Activated naive CD8-positive, alpha-beta T cell (primary cell): Measurements from ENCODE around the gene PYGB.

ENCODE experiments used
- H3K27ac Mint-ChIP-seq: one replicate; pipeline ENCODE4 v1.8.0; 2021; ENCODE audit warnings: mixed read lengths
- H3K27me3 Mint-ChIP-seq: one replicate; pipeline ENCODE4 v1.8.0; 2021; ENCODE audit warnings: mixed read lengths
- H3K36me3 Mint-ChIP-seq: one replicate; pipeline ENCODE4 v1.8.0; 2021; ENCODE audit warnings: mixed read lengths
- H3K4me1 Mint-ChIP-seq: one replicate; pipeline ENCODE4 v1.8.0; 2021; ENCODE audit warnings: low read depth, mixed read lengths
- H3K4me3 Mint-ChIP-seq: one replicate; pipeline ENCODE4 v1.8.0; 2021; ENCODE audit warnings: mild to moderate bottlenecking, mixed read lengths
- H3K9me3 Mint-ChIP-seq: one replicate; pipeline ENCODE4 v1.8.0; 2021; ENCODE audit warnings: low read depth, mixed read lengths

The PYGB gene

DNA sequence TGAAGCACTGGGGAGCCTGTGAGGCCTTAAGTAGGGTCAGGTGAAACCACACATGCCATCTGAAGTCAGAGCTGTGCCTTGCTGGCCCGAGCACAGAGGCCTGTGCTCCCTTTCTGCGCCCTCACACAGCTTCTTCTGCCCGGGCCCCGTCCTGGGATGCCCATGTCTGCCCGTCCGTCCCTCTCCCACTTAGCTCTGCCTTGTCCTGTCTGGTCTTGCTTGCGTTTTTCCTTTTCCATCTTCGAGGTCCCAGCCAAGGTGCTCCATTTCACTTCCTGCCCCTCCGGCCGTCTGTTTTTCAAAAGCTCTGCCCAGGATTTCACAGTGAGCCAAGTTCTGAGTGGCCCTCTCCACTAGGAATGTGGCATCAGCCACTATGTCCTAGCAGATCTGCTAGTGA is 45.6 kb downstream of the PYGB start:
- H3K4me1 Mint-ChIP-seq = peaks cover 2% of the 10 kb centered on the region
- no peaks in the 10 kb centered on the region for H3K27me3 Mint-ChIP-seq
- H3K27ac Mint-ChIP-seq = no peak overlapping the region
- no peak overlapping the region for H3K4me3 Mint-ChIP-seq
- H3K9me3 Mint-ChIP-seq = no peaks in the 10 kb centered on the region
- H3K36me3 Mint-ChIP-seq = no peaks in the 10 kb centered on the region

DNA sequence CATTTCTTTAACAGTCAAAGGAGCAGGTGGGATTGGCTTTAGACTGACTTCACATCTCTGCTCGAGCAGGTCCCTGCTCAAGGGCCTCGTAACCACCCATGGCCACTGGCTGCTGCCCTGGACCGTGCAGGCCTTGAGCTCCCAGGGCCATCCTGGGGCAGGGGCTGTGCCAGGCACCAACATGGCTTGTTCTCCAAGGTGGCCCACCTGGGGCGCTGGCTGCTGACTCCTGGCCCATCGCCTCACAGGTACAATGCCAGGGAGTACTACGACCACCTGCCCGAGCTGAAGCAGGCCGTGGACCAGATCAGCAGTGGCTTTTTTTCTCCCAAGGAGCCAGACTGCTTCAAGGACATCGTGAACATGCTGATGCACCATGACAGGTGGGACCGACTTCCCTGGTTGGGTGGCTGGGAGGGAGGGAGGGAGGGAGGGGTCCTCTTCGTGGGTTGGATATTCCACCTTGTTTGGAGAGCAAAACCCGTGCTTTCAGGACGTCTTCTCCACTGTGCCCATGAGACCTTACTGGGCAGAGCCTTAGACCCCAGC is 46.1 kb downstream of the PYGB start:
- Mint-ChIP-seq H3K4me3 (no peak overlapping the region), H3K4me1 (peaks cover 2% of the 10 kb centered on the region), H3K9me3 (no peaks in the 10 kb centered on the region), H3K36me3 (no peaks in the 10 kb centered on the region), H3K27me3 (no peaks in the 10 kb centered on the region), H3K27ac (no peak overlapping the region)

DNA sequence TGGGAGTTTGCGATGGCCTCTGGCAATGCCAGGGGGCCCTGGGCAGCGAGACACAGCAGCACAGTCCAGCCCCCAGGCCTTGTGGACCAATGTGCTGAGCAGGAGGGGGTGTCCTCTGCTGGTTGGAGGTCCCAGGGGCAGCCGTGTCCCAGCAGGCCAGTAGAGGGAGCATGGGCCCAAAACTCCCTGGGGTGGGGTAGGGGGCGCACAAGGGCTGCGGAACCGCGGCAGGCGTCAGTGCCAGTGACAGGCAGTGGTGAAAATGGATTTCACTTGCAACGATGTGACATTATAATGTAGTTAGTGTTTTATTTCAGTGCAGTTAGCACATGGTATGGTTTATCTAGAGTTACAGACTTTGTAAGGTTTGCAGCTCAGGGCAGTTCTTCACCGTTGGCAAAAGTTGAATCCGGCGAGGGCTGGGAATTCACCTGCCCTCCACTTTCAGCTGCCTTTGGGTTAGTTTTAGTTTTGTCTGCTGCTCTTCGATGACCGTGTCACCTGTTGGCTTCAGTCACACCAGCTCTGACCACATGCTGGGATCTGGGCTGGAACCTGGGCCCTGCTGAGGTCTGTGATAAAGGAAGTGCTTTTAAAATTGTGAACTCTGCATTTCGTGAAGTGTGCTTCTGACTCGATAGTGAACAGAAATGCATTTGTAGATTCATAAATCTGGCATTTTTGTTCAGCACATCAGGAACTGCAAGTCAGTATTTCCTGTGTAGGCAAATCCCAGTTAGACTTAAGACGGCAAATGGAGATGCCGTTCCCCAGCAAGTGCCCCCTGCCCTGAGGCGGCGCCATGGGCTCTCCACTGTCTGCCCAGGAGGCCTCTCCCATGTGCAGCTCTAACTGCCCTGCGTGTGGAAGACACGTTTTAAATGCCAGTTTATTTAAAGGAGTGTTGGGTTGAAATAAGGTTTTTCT is 46.8 kb downstream of the PYGB start:
- peaks cover 2% of the 10 kb centered on the region for H3K4me1 Mint-ChIP-seq
- no peak overlapping the region for H3K27ac Mint-ChIP-seq
- no peak overlapping the region for H3K4me3 Mint-ChIP-seq
- H3K9me3 Mint-ChIP-seq = no peaks in the 10 kb centered on the region
- H3K36me3 Mint-ChIP-seq = no peaks in the 10 kb centered on the region
- no peaks in the 10 kb centered on the region for H3K27me3 Mint-ChIP-seq

DNA sequence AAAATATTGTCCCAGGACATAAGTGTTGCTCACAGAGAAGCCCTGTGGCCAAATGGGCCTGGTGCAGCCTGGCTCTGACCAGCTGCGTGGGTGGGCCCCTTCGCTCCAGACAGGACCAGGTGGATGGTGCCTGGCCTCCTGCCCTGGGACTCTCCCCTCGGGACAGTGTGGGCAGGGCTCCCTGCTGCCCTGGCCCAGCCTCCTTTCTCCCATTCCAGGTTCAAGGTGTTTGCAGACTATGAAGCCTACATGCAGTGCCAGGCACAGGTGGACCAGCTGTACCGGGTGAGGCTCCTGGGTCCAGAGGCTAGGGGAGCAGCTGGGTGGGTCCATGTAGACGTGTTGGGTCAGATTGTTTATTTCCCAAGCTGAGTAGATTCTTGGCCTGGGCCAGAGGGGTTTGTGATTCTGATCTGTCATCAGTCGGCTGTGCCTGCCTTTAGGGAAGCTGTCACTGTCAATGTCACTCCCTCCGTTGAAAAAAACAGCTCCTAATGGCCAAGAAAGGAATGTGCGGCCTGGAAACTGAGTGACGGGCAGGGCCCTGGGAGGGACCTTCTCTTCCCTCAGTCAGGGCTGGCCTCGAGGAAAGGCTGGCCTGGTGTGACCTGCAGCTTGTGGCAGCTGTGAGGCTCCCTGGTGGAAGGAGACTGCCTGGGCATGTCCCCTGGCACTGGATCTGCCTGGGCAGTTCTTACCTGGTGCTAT is 47.7 kb downstream of the PYGB start:
- no peak overlapping the region for H3K4me3 Mint-ChIP-seq
- no peak overlapping the region for H3K27ac Mint-ChIP-seq
- H3K9me3 Mint-ChIP-seq = no peaks in the 10 kb centered on the region
- no peaks in the 10 kb centered on the region for H3K27me3 Mint-ChIP-seq
- H3K36me3 Mint-ChIP-seq = no peaks in the 10 kb centered on the region
- peaks cover 2% of the 10 kb centered on the region for H3K4me1 Mint-ChIP-seq

DNA sequence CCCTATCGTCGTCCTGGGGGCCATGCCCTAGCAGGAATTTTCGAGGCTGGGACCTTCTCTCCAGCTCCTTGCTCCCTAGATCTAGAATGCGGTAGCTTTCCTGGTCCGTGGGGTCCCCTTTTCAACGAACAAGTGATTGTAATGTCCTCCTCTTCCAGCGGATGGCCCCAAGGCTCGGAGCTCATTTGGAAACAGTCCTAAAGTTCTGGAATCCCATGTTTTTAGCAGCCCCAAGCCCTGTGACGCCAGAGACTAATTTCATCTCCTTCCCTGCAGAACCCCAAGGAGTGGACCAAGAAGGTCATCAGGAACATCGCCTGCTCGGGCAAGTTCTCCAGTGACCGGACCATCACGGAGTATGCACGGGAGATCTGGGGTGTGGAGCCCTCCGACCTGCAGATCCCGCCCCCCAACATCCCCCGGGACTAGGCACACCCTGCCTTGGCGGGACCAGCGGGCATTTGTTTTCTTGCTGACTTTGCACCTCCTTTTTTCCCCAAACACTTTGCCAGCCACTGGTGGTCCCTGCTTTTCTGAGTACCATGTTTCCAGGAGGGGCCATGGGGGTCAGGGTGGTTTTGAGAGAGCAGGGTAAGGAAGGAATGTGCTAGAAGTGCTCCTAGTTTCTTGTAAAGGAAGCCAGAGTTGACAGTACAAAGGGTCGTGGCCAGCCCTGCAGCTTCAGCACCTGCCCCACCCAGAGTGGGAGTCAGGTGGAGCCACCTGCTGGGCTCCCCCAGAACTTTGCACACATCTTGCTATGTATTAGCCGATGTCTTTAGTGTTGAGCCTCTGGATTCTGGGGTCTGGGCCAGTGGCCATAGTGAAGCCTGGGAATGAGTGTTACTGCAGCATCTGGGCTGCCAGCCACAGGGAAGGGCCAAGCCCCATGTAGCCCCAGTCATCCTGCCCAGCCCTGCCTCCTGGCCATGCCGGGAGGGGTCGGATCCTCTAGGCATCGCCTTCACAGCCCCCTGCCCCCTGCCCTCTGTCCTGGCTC is 48.5 kb downstream of the PYGB start:
- no peak overlapping the region for H3K4me3 Mint-ChIP-seq
- no peaks in the 10 kb centered on the region for H3K27me3 Mint-ChIP-seq
- no peaks in the 10 kb centered on the region for H3K9me3 Mint-ChIP-seq
- H3K36me3 Mint-ChIP-seq = no peaks in the 10 kb centered on the region
- H3K27ac Mint-ChIP-seq = no peak overlapping the region
- peaks cover 2% of the 10 kb centered on the region for H3K4me1 Mint-ChIP-seq

DNA sequence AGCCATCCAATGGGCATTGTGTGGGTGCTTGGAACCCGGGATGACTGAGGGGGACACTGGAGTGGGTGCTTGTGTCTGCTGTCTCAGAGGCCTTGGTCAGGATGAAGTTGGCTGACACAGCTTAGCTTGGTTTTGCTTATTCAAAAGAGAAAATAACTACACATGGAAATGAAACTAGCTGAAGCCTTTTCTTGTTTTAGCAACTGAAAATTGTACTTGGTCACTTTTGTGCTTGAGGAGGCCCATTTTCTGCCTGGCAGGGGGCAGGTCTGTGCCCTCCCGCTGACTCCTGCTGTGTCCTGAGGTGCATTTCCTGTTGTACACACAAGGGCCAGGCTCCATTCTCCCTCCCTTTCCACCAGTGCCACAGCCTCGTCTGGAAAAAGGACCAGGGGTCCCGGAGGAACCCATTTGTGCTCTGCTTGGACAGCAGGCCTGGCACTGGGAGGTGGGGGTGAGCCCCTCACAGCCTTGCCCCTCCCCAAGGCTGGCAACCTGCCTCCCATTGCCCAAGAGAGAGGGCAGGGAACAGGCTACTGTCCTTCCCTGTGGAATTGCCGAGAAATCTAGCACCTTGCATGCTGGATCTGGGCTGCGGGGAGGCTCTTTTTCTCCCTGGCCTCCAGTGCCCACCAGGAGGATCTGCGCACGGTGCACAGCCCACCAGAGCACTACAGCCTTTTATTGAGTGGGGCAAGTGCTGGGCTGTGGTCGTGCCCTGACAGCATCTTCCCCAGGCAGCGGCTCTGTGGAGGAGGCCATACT is 49.4 kb downstream of the PYGB start:
- H3K4me3 Mint-ChIP-seq = no peak overlapping the region
- H3K9me3 Mint-ChIP-seq = no peaks in the 10 kb centered on the region
- H3K27me3 Mint-ChIP-seq = no peaks in the 10 kb centered on the region
- no peak overlapping the region for H3K27ac Mint-ChIP-seq
- no peaks in the 10 kb centered on the region for H3K36me3 Mint-ChIP-seq
- peaks cover 2% of the 10 kb centered on the region for H3K4me1 Mint-ChIP-seq

DNA sequence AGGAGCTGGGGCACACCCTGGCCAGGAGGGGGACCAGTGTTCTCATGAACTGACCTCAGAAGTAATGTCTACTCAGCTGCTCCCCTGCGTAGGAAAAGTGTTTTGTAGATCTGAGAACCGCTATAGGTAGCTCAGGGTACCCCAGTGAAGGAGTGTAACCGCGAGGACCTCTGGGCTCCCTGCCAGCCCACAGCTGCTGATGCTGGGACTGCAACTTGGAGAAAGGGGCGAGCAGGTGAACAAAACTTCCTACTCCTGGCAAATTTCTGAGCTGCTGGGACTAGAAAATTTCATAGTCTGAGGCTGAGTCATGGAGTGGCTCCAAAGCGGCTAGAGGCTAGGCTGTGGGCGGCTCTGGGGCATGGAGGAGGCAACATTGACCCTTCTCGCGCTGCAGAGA is 51.9 kb downstream of the PYGB start:
- Mint-ChIP-seq H3K4me1 (peaks cover 2% of the 10 kb centered on the region), H3K27ac (no peak overlapping the region), H3K9me3 (no peaks in the 10 kb centered on the region), H3K36me3 (no peaks in the 10 kb centered on the region), H3K27me3 (no peaks in the 10 kb centered on the region), H3K4me3 (no peak overlapping the region)

DNA sequence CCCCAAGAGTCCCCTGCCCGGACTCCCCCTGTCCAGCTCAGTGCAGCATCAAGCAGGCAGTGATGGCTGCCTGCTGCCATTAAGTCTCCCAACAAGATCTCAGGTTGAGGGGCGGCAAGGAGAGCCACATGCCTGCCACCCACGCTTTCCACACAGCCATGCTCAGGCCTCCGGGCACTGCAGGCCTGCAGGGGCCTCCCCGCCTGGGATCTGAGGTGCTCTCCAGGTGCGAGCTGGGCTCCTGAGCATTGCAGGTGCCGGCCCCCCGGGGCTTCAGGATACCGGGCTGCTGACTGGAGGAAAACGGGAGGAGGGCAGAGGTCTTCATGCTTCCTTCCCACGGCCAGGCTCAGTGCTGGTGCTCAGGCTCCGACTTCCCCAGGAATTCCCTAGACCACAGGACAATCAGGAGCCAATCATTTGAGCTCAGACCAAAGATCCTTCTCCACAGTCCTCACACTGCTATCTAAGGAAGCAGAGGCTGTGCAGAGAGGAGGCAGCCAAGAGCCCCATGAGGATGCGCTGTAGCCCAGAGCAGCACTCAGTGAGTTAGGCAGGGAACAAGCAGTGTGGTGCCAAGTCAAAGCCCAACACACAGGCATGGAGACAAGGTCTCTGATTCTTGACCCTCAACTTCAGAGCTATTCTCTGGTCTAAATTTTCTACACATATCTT is 52.7 kb downstream of the PYGB start:
- Mint-ChIP-seq H3K4me3 (no peak overlapping the region), H3K9me3 (no peaks in the 10 kb centered on the region), H3K27ac (peak overlapping the region; percentile 34), H3K27me3 (no peaks in the 10 kb centered on the region), H3K36me3 (no peaks in the 10 kb centered on the region), H3K4me1 (peaks cover 2% of the 10 kb centered on the region)

DNA sequence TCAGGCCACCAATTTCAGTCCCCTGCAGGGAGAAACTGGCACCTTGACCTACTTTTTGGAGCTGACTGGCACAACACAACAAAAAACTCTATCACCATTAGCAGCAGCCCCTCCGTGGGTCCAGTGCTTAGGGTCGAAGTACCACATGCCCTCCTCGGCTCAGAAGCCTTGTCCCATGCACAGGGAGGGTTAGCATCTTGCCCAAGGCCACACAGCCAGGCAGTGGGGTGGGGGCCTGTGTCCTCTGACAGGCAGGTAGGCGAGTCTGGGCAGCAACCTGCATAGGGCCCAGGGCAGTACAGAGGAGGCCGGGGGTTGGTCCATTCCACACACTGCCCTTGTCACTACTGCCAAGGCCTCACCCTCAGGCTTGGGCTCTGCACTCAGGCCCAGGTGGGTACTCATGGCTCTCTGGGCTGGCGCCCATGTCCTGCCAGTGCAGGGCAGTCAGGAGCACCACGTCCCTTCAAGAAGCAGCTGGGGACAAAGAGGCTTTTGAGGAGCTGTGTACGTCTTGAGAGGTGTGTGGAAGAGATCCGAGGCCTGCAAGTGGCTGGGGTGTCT is 53.6 kb downstream of the PYGB start:
- no peaks in the 10 kb centered on the region for H3K36me3 Mint-ChIP-seq
- H3K4me1 Mint-ChIP-seq = peaks cover 1% of the 10 kb centered on the region
- H3K27ac Mint-ChIP-seq = no peak overlapping the region
- H3K9me3 Mint-ChIP-seq = no peaks in the 10 kb centered on the region
- H3K27me3 Mint-ChIP-seq = no peaks in the 10 kb centered on the region
- H3K4me3 Mint-ChIP-seq = no peak overlapping the region

DNA sequence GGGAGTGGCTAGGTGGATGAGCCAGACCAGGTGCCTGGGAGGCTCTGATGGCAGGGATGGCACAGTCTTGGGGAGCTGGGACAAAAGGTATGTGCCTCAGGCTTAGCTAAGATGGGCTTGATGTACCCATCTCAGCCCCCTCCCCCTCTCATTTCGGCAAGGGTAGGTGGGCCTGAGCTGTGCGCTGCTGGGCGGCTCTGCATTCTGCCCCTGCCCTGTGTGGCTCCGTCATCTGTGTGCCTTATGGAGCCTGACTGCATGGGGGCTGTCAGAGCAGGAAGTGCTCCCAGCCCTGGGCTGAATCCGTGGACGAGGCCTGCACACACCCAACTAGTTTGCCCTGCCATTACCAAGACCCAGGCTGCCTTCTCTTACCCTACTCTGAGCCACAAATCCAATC is 54.7 kb downstream of the PYGB start:
- Mint-ChIP-seq H3K36me3 (no peaks in the 10 kb centered on the region), H3K27me3 (no peaks in the 10 kb centered on the region), H3K9me3 (no peaks in the 10 kb centered on the region), H3K4me3 (no peak overlapping the region), H3K4me1 (no peaks in the 10 kb centered on the region), H3K27ac (no peak overlapping the region)

DNA sequence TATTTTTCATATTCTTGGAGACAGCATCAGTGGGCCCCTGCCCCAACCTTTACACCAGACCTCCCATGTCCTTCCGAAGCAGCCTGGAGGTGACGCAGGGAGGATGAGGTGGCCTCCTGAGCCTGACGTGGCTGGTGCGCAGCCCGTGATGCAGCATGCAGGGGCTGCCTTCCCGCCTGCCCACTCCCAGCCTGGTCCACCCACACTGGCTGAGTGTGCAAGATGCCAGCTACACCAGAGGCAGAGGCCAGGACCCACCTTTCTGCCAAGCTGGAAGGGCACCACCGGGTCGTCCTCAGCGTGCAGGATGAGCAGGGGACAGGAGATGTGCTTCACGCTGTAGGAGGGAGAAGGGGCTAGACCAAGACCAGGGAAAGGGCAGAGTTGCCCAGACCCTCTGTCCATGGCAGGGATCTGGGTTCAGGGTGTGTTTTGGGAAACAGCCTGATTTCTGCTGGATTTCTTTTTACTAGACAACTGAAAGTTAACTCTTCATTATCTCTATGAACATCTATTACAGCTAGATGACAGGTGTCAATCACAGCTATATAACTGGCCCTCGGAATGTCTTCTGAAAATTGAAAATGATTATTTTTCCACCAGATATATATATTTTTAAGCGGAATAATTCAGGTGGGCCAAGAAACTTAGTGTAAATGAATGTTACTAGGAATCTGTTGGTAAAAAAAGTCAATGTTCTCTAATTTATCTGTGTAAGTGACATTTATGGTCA is 55.6 kb downstream of the PYGB start:
- Mint-ChIP-seq H3K36me3 (no peaks in the 10 kb centered on the region), H3K4me1 (no peaks in the 10 kb centered on the region), H3K4me3 (no peak overlapping the region), H3K9me3 (no peaks in the 10 kb centered on the region), H3K27ac (no peak overlapping the region), H3K27me3 (no peaks in the 10 kb centered on the region)

DNA sequence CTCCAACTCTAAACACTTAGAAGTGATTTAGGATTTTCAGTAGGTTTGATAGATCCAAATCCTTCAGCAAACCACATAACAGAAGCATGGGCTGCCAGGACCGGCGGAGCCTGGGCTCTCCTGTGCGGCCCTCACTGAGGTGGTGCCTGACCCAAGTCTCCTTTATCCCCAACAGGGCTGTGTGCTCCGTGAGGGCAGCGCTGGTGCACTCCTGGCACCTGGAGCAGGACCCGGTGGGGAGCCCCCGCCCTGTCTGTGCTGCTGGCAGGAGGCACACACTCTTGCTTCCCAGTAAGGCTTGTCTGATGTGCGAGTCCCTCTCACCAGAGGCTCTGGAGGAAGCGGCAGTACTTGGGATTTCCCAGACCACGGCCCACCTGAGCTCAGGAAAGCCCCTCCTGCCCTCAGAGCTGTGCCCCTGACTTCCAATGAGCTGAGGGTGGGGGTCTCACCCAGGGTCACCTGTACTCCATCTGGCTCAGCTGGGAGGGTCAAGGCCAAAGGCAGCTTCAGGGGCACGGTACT is 56.2 kb downstream of the PYGB start:
- Mint-ChIP-seq H3K27ac (no peak overlapping the region), H3K9me3 (no peaks in the 10 kb centered on the region), H3K36me3 (no peaks in the 10 kb centered on the region), H3K4me1 (no peaks in the 10 kb centered on the region), H3K27me3 (no peaks in the 10 kb centered on the region), H3K4me3 (no peak overlapping the region)
